Measurements from ENCODE around the gene CERT1.
A peak's percentile ranks its signal among the peaks of the same experiment; 100 is the strongest.

The CERT1 gene

DNA sequence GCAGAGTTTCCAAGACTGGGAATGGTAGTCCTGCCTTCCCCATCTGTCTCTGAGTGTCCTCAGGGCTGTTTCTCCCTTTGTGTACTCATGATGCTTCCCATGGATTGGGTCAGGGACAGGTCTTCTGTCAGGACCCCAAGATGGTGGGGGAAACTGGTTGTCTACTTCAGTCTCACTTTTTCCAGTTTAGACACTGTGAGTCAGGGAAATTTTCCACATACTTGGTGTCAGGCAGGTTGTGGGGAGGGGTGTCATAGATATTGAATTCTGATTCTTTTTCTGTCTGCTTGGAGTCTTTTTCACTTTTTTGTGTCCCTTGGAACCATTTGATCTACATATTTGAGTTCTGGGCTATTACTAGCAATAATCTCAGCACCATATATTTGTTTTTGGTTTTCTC, 10.6 kb upstream of the CERT1 start:
- H3K4me2 ChIP-seq (ENCODE audit: low read length) = no peak overlapping the region
- H3K9me3 ChIP-seq (ENCODE audit: insufficient read depth, low read depth, low read length) = no peaks in the 10 kb centered on the region
- H3K36me3 ChIP-seq (ENCODE audit: control insufficient read depth in 1 of 2, insufficient read depth in 2 of 2, low read length in 2 of 2) = no peaks in the 10 kb centered on the region
- no peak overlapping the region for H3K9ac ChIP-seq (ENCODE audit: low read length)
- no peaks in the 10 kb centered on the region for H3K79me2 ChIP-seq (ENCODE audit: control insufficient read depth, insufficient read depth, low read length, poor library complexity)
- no peak overlapping the region for H2BK120ac ChIP-seq (ENCODE audit: insufficient read depth, low read length, poor library complexity)
- no peak for DNase-seq
- no peak overlapping the region for H2AFZ ChIP-seq (ENCODE audit: insufficient read depth, low read length, poor library complexity)
- H4K8ac ChIP-seq (ENCODE audit: low read depth, low read length) = peak overlapping the region; percentile 60
- peak overlapping the region; percentile 19 for H2BK5ac ChIP-seq (ENCODE audit: low read depth, low read length, poor library complexity)
- H2BK12ac ChIP-seq (ENCODE audit: low read length) = peak overlapping the region; percentile 58
- H3K14ac ChIP-seq (ENCODE audit: low read length) = peak overlapping the region; percentile 56
- H4K12ac ChIP-seq (ENCODE audit: low read depth, low read length) = no peak overlapping the region
- peak overlapping the region; percentile 82 for H3K18ac ChIP-seq (ENCODE audit: low read length)
- H3K27me3 ChIP-seq (ENCODE audit: insufficient read depth, low read length) = no peaks in the 10 kb centered on the region
- H3K4me1 ChIP-seq (ENCODE audit: control insufficient read depth in 1 of 2, insufficient read depth in 2 of 2, low read length in 2 of 2) = peaks cover 3 to 10% of the 10 kb centered on the region in 2 experiments
- no peak overlapping the region for H4K91ac ChIP-seq (ENCODE audit: low read depth, low read length)
- H3K27ac ChIP-seq (ENCODE audit: low read depth, low read length) = no peak overlapping the region
- peak overlapping the region; percentile 74 for H2AK5ac ChIP-seq (ENCODE audit: low read length)
- H3K79me1 ChIP-seq (ENCODE audit: low read length) = peaks cover 5% of the 10 kb centered on the region
- H3K23ac ChIP-seq (ENCODE audit: low read length) = no peak overlapping the region
- no peak overlapping the region for H3K4me3 ChIP-seq (ENCODE audit: low read depth, low read length)
- peak overlapping the region; percentile 2 for H3K4ac ChIP-seq (ENCODE audit: low read depth, low read length)

DNA sequence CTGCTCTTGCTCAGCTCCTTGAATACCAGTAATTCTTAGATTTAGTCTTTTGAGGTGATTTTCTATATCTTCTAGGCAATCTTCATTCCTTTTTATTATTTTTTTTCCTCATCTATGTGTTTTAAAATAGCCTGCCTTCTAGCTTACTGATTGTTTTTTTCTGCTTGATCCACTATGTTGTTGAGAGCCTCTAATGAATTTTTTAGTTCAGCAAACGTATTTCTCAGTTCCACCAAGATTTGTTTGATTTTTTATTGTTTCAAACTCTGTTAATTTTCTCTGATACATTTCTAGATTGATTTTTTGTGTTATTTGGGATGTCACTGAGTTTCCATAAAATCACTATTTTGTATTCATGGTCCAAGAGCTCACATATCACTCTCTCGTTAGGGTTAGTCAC, 9.8 kb upstream of the CERT1 start:
- no peak overlapping the region for H4K12ac ChIP-seq (ENCODE audit: low read depth, low read length)
- no peaks in the 10 kb centered on the region for H3K9me3 ChIP-seq (ENCODE audit: insufficient read depth, low read depth, low read length)
- H3K36me3 ChIP-seq (ENCODE audit: control insufficient read depth in 1 of 2, insufficient read depth in 2 of 2, low read length in 2 of 2) = no peaks in the 10 kb centered on the region
- no peak overlapping the region for H2BK12ac ChIP-seq (ENCODE audit: low read length)
- H2AFZ ChIP-seq (ENCODE audit: insufficient read depth, low read length, poor library complexity) = no peak overlapping the region
- H3K4me2 ChIP-seq (ENCODE audit: low read length) = no peak overlapping the region
- H4K8ac ChIP-seq (ENCODE audit: low read depth, low read length) = no peak overlapping the region
- no peaks in the 10 kb centered on the region for H3K27me3 ChIP-seq (ENCODE audit: insufficient read depth, low read length)
- H3K9ac ChIP-seq (ENCODE audit: low read length) = no peak overlapping the region
- H3K14ac ChIP-seq (ENCODE audit: low read length) = no peak overlapping the region
- H3K79me1 ChIP-seq (ENCODE audit: low read length) = peaks cover 5% of the 10 kb centered on the region
- H3K4me3 ChIP-seq (ENCODE audit: low read depth, low read length) = no peak overlapping the region
- H3K27ac ChIP-seq (ENCODE audit: low read depth, low read length) = no peak overlapping the region
- H2AK5ac ChIP-seq (ENCODE audit: low read length) = no peak overlapping the region
- no peaks in the 10 kb centered on the region for H3K79me2 ChIP-seq (ENCODE audit: control insufficient read depth, insufficient read depth, low read length, poor library complexity)
- no peak overlapping the region for H3K23ac ChIP-seq (ENCODE audit: low read length)
- H3K4ac ChIP-seq (ENCODE audit: low read depth, low read length) = no peak overlapping the region
- WGBS (ENCODE audit: extremely low coverage, insufficient coverage, insufficient read length) = no CpG with 5 or more reads among the region's 2 CpGs
- no peak overlapping the region for H2BK5ac ChIP-seq (ENCODE audit: low read depth, low read length, poor library complexity)
- DNase-seq = no peak
- no peak overlapping the region for H4K91ac ChIP-seq (ENCODE audit: low read depth, low read length)
- H3K4me1 ChIP-seq (ENCODE audit: control insufficient read depth in 1 of 2, insufficient read depth in 2 of 2, low read length in 2 of 2) = peaks cover 3 to 10% of the 10 kb centered on the region in 2 experiments
- no peak overlapping the region for H3K18ac ChIP-seq (ENCODE audit: low read length)
- no peak overlapping the region for H2BK120ac ChIP-seq (ENCODE audit: insufficient read depth, low read length, poor library complexity)

DNA sequence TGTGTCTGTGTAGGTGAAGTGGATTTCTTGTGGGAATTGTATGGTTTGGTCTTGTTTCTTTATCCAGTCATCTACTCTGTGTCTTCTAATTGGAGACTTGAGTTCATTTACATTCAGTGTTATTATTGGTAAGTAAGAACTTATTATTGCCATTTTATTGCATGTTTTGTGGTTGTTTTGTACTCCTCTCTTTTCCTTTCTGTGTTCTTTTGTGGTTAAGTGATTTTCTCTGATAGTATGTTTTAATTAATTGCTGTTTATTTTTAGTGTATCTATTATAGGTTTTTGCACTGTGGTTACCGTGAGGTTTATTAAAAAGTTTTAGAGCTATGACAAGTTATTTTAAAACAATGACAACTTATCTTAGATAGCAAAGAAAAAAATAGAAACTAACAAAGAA, 8.3 kb upstream of the CERT1 start:
- H3K4me1 ChIP-seq (ENCODE audit: control insufficient read depth in 1 of 2, insufficient read depth in 2 of 2, low read length in 2 of 2) = peaks cover 3 to 10% of the 10 kb centered on the region in 2 experiments
- no peak overlapping the region for H4K12ac ChIP-seq (ENCODE audit: low read depth, low read length)
- H2BK120ac ChIP-seq (ENCODE audit: insufficient read depth, low read length, poor library complexity) = no peak overlapping the region
- H2AFZ ChIP-seq (ENCODE audit: insufficient read depth, low read length, poor library complexity) = no peak overlapping the region
- no peaks in the 10 kb centered on the region for H3K79me2 ChIP-seq (ENCODE audit: control insufficient read depth, insufficient read depth, low read length, poor library complexity)
- H2AK5ac ChIP-seq (ENCODE audit: low read length) = no peak overlapping the region
- no peak overlapping the region for H3K4me3 ChIP-seq (ENCODE audit: low read depth, low read length)
- no peak overlapping the region for H3K14ac ChIP-seq (ENCODE audit: low read length)
- H3K4ac ChIP-seq (ENCODE audit: low read depth, low read length) = no peak overlapping the region
- H4K8ac ChIP-seq (ENCODE audit: low read depth, low read length) = no peak overlapping the region
- no peak overlapping the region for H4K91ac ChIP-seq (ENCODE audit: low read depth, low read length)
- DNase-seq = no peak
- no peak overlapping the region for H3K23ac ChIP-seq (ENCODE audit: low read length)
- no peaks in the 10 kb centered on the region for H3K36me3 ChIP-seq (ENCODE audit: control insufficient read depth in 1 of 2, insufficient read depth in 2 of 2, low read length in 2 of 2)
- H3K27ac ChIP-seq (ENCODE audit: low read depth, low read length) = no peak overlapping the region
- no peaks in the 10 kb centered on the region for H3K27me3 ChIP-seq (ENCODE audit: insufficient read depth, low read length)
- no peak overlapping the region for H2BK12ac ChIP-seq (ENCODE audit: low read length)
- H3K79me1 ChIP-seq (ENCODE audit: low read length) = peaks cover 5% of the 10 kb centered on the region
- no peaks in the 10 kb centered on the region for H3K9me3 ChIP-seq (ENCODE audit: insufficient read depth, low read depth, low read length)
- WGBS (ENCODE audit: extremely low coverage, insufficient coverage, insufficient read length) = no CpG with 5 or more reads among the region's 1 CpG
- H2BK5ac ChIP-seq (ENCODE audit: low read depth, low read length, poor library complexity) = no peak overlapping the region
- H3K9ac ChIP-seq (ENCODE audit: low read length) = no peak overlapping the region
- no peak overlapping the region for H3K4me2 ChIP-seq (ENCODE audit: low read length)
- no peak overlapping the region for H3K18ac ChIP-seq (ENCODE audit: low read length)

DNA sequence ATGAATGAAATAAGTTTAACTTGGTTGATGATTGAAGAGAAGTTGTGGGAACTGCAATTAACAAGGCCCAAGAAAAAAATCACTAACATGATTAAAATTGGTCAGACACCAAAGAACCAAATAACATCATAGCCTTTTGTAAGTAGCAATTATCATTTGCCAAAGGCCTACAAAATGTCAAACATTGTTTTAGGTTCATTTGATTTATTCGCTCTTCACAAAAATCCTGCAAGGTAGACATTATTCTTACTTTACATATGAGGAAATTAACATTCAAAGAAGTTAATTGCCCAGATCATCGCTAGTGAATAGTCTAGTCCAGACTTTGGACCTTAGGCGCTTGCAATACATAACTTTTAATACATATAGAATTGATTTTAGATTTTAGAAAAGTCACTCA, 2.9 kb upstream of the CERT1 start:
- Histone ChIP-seq H2BK5ac (ENCODE audit: low read depth, low read length, poor library complexity) (no peak overlapping the region), H3K4ac (ENCODE audit: low read depth, low read length) (no peak overlapping the region), H3K4me3 (ENCODE audit: low read depth, low read length) (no peak overlapping the region), H3K4me1 (ENCODE audit: control insufficient read depth in 1 of 2, insufficient read depth in 2 of 2, low read length in 2 of 2) (peaks cover 0 to 2% of the 10 kb centered on the region in 2 experiments), H2BK120ac (ENCODE audit: insufficient read depth, low read length, poor library complexity) (no peak overlapping the region), H4K91ac (ENCODE audit: low read depth, low read length) (no peak overlapping the region), H3K27me3 (ENCODE audit: insufficient read depth, low read length) (no peaks in the 10 kb centered on the region), H3K4me2 (ENCODE audit: low read length) (no peak overlapping the region), H4K12ac (ENCODE audit: low read depth, low read length) (no peak overlapping the region), H3K79me1 (ENCODE audit: low read length) (peaks cover 7% of the 10 kb centered on the region), H3K27ac (ENCODE audit: low read depth, low read length) (no peak overlapping the region), H3K23ac (ENCODE audit: low read length) (no peak overlapping the region), H3K79me2 (ENCODE audit: control insufficient read depth, insufficient read depth, low read length, poor library complexity) (peaks cover 8% of the 10 kb centered on the region), H2AFZ (ENCODE audit: insufficient read depth, low read length, poor library complexity) (no peak overlapping the region), H4K8ac (ENCODE audit: low read depth, low read length) (no peak overlapping the region), H3K18ac (ENCODE audit: low read length) (no peak overlapping the region), H2BK12ac (ENCODE audit: low read length) (no peak overlapping the region), H3K14ac (ENCODE audit: low read length) (no peak overlapping the region), H3K9me3 (ENCODE audit: insufficient read depth, low read depth, low read length) (no peaks in the 10 kb centered on the region), H3K36me3 (ENCODE audit: control insufficient read depth in 1 of 2, insufficient read depth in 2 of 2, low read length in 2 of 2) (no peaks in the 10 kb centered on the region), H3K9ac (ENCODE audit: low read length) (no peak overlapping the region), H2AK5ac (ENCODE audit: low read length) (no peak overlapping the region)
- no CpG with 5 or more reads among the region's 3 CpGs for WGBS (ENCODE audit: extremely low coverage, insufficient coverage, insufficient read length)
- no peak for DNase-seq
